COLO829 (cell line): ENCODE measurements around the gene PTPRE.

Experiments
- DNase-seq: peaks from one replicate; pipeline ENCODE4 v3.0.0; 2012; ENCODE audit warnings: low spot score

PTPRE gene

GRCh38 chr10:128027306-128027705 is 120.4 kb downstream of the PTPRE start:
- no peak for DNase-seq

- no peak for DNase-seq
Observed at GRCh38 chr10:128027822-128028507, 121.1 kb downstream of the PTPRE start.

GRCh38 chr10:128028508-128029289 is 121.8 kb downstream of the PTPRE start:
- no peak for DNase-seq

GRCh38 chr10:128029290-128029651 is 122.4 kb downstream of the PTPRE start:
- no peak for DNase-seq

DNA sequence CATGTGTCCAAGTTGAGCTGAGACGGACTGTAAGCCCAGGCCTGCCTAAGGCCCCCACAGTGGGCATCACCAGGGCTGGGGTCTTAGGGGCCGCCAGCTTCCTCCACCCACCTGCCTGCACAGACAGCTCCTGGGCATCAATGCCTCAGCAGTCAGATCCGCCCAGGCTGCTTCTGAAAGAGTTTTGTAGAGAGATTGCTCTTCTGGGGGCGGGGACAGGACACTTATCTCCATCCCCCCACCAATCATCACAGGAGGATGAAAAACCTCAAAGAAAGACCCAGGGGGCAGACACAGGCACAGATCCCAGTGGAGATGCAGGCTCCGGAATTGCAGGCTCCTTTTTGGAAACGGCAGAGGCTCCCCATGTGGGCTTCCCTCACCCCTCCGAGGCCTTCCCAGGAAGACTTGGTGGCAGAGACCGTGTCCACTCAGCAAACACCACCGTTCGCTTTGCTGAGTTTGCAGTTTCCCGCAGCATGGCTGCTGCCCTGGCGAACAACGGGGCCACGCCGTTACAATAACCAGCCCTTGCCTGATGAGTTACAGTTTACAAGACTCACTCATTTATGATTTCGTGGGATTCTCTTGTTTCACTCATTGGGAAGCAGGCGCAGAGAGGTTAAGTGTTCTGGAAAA is 122.9 kb downstream of the PTPRE start:
- DNase-seq, result no peak

DNA sequence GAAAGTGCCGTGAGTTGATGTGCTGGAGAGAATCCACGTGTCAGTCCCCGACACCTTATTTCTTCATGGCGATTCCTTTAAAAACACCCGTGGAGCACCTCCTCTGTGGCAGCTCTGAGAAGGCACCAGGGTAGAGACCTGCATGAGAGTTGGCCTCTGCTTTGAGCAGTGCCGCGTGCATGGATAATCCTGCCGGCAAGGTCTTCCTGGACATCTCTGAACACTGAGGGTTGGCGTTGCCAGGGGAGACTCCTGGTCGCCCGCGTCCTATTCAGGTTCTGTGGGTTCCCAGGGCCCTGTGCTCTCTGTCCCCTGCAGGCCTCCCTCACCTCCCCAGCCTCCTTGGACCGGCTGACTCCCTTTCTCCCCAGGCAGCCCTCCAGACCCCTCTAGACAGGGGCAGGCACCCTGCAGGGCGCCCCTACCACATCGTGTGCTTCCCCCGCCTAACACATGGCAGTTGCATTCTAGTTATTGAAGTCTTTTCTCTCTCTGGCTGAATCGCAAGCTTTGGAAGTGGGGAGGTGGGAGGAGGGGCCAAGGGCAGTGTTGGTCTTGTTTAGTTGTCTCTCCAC is 123.7 kb downstream of the PTPRE start:
- DNase-seq, result no peak

DNA sequence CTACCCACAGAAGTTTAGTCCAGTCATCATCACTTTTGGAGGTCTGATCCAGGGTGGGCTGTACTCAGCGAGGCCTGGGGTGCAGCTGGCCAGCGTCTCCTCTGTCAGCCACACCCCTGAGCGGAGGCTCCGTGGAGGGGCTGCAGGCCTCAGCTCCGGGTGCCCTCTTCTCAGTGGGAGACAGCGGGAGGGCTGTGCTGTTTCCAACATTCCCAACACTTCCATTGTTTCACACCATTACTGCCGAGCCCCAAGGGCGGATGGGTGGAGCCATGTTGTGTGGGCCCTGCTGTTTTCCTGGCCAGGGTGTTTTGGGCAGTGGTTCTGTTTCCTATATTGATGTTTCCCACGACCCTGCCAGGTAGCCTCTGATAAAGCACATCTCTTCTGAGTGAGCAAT is 124.3 kb downstream of the PTPRE start:
- no peak for DNase-seq

DNA sequence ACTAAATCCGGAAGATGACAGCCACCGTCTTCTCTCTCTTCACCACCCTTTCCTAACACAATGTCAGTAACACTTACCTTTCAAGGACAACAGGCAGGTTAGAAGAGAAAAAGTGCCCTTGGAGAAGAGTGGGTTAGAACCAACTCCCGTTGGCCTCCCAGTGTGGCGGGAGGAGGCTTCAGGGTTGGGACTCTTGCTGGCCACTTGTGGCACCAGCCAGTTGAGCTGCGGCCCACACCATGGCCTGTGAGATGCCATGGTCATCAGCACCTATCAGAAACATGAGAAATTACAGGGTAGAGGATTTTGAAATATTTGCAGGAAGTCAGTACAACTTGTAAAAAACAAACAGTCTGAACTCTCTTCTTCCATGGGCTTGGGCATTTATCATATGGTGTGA is 125.6 kb downstream of the PTPRE start:
- no peak for DNase-seq

DNA sequence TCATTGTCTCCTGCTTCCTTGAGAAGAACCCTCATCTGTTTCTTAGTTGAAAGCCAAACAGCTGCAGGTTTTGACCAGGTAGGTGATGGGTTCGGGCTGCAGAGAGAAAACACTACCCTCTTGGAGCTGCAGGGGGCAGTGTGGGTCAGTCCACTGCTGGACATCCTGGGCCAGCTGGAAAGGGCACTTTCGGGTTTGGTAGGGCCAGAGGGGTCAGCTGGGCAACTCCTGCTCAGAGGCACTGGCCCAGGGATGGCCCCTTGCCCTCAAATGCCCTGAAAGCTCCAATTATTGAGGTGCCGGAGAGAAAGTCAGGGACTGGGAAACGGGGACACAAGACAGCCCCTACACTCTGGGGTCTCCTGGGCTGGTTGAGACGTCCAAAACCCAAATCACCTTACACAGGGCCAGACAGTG is 128.7 kb downstream of the PTPRE start:
- DNase-seq, result peak; percentile 11

GRCh38 chr10:128036011-128036615 is 129.2 kb downstream of the PTPRE start:
- no peak for DNase-seq

DNA sequence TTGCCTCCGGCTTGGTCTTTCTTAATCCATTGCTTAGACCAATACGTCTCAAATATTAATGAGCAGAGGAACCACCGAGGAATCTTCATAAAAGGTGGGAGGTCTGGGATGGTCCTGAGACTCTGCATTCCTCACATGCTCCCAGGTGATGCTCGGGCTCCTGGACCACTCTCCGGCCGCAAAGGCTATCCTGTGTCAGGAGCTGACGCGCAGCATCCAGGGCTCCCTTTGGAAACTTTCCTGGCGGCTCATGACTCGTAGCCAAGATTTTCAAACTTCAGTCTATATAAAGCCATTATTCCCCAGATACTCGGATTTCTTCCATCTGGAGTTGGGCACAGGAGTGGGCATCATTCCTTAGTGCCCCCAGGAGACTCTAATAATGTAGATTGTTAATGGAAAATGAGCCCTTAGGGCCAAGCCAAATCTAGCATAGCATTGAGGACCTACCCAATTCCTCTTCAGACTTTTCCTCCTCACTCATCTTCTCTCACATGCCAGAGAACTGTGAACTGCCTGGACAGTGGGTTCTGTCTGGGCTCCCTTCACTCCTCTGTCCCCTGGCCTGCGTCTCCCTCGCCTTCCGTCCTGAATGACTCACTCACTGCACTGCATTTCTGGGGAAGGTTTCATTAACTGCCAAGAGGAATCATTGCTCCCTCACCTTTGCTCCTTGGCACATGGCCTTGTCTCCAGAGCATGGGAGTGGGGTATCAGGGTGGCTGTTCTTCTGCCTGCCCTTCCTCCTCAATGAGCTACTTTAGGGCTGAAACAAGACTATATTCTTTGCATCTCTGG is 130.0 kb downstream of the PTPRE start:
- DNase-seq, result no peak

- DNase-seq, result no peak
Observed at GRCh38 chr10:128040096-128040495, 133.2 kb downstream of the PTPRE start.

DNA sequence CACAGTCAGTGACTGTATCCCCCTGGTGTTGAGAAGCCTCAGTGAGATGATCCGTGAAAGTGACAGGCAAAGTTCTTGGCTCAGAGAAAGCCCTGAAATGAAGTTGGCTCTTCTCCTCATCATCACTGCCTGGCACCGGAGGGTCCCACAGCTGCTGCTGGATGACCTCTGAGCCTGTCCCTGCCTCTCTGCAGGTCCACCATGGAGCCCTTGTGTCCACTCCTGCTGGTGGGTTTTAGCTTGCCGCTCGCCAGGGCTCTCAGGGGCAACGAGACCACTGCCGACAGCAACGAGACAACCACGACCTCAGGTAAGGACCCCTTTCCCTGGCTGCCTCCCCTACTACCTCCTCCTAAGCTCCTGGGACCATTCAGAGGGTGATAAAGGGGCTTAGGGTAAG is 133.8 kb downstream of the PTPRE start:
- no peak for DNase-seq

GRCh38 chr10:128042131-128042610 is 135.3 kb downstream of the PTPRE start:
- no peak for DNase-seq

DNA sequence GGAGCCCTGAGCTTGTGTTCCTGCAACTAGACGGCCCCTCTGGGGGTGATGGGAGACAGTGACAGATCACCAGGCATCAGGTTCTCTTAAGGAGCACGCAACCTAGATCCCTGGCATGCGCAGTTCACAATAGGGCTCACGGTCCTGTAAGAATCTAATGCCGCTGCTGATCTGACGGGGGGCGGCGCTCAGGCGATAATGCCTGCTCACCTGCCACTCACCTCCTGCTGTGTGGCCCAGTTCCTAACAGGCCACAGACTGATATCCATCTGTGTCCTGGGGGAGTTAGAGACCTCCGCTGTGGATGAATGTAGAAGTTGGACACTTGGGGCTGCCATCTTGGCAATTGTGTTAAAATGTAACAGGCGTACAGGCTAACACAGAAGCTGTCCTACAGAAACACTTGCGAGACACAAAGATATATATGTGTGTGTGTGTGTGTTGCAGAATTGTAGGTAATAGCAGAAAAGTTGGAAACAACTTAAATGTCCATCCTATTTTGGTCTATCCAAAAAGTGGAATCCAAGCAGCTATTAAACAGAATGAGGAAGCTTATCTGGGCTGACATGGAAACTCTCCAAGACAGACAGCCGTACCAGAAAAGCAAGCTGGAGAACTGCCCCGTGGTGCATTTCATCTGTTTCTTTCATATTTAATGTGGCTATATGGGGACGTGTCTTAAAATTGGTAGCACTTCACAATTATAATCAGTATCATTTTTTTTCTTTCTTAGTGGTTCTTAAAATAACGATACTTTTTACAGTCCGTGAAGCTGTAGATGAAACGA is 136.5 kb downstream of the PTPRE start:
- no peak for DNase-seq

DNA sequence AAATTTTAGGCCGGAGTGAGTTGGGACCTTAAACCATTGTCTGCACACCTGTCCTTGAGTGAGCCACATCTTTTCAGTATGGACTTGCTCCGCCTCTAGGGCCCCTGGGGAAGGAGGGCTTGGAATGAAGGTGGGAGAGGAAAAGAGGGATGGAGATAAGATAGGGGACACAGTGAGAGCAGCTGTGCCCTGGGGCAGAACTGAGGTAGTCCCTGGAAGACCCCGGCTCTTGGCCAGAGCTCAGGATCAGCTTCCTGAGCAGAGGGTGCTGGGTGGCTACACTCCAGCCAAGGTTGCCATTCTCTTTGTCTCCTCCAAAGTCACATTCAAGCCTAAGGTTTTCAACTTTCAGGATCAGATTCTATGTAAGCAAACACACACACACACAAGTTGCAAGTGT is 137.3 kb downstream of the PTPRE start:
- no peak for DNase-seq

DNA sequence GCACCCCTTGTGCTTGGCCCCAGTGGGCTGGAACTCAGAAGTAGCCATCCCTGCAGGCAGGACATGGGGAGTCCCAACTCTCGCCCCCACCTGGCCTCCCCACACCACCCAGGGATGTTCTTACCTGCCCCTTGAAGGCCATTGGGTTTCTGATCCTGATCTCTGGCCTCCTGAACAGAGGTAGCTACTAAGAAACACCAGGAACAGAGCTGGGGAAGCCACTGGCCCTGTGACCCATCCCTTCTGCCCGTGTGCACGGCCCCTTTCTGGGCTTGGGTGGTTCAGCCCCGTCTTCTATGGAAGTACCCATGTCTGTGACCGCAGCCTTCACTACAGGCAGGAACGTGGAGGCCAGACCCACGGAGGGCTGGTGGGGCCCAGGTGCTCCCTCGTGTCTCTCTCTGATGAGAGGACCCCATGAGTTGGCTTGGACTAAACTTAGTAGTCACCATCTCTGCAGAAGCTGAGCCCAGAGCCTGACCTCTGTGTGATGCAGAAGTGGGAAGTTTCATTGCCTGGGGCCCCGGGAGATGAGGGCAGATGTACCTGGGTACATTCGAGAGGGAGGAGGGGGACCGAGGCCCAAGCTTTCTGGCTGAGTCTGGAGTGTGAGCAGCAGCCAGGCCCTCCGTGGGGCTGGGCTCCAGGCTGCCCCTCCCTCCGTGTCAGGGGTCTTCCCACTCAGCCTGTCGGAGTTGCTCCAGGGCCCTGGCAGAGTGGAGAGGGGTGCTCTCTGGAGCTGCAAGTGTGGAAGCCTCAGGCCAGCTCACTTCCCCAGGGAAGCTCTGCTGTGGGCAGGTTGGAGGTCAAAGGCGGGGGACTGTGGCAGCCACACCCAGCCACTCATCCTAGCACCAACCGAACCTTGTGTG is 138.3 kb downstream of the PTPRE start:
- no peak for DNase-seq

- DNase-seq, result no peak
Observed at GRCh38 chr10:128045833-128046120, 138.9 kb downstream of the PTPRE start.

GRCh38 chr10:128046156-128046952 is 139.5 kb downstream of the PTPRE start:
- no peak for DNase-seq
